Bronchial epithelial cell (primary cell): ENCODE data around the gene FBLN2. TPM values are rescaled to one million over a fixed set of nuclear protein-coding genes. Genes with fewer than 3 reads are reported as not detected.

Source experiments
- DNase-seq: peaks from one replicate; pipeline ENCODE4 v3.0.0-alpha.2; 2010; ENCODE audit warnings: low read depth
- FAIRE-seq: peaks from 2 replicates; lab custom pipeline; 2011; peaks lifted over from hg19 to GRCh38; lab: Jason Lieb, UNC
- H3K27me3 ChIP-seq: 2 replicates; pipeline ENCODE4 v1.5.1; 2011; ENCODE audit warnings: low read length; ENCODE audit not compliant: control insufficient read depth, insufficient read depth
- H3K36me3 ChIP-seq: 2 replicates; pipeline ENCODE4 v1.5.1; 2011; ENCODE audit warnings: low read length; ENCODE audit not compliant: control insufficient read depth, insufficient read depth
- H3K4me3 ChIP-seq: 2 replicates; pipeline ENCODE4 v1.5.1; 2011; ENCODE audit warnings: mild to moderate bottlenecking, low read depth, low read length, control low read depth
- total RNA-seq: library from RNA; depleted of rRNA; stranded (reverse); fragments of >200 nt; gene quantifications from 2 replicates; pipeline ENCODE4 v1.2.1, GENCODE V29; 2014
- TF ChIP-seq, protein P1 (sequence below): IDR thresholded peaks from 2 replicates; pipeline ENCODE4 v1.5.1; 2011; ENCODE audit warnings: mild to moderate bottlenecking, moderate library complexity, low read length, control low read depth, inconsistent platforms; ENCODE audit not compliant: insufficient read depth, severe bottlenecking

Gene FBLN2
- total RNA-seq, 1 donor from 2014 or later, result 4.7 TPM

GRCh38 chr3:13564751-13565560 is 16.0 kb downstream of the FBLN2 start:
- TF ChIP-seq, protein P1, sequence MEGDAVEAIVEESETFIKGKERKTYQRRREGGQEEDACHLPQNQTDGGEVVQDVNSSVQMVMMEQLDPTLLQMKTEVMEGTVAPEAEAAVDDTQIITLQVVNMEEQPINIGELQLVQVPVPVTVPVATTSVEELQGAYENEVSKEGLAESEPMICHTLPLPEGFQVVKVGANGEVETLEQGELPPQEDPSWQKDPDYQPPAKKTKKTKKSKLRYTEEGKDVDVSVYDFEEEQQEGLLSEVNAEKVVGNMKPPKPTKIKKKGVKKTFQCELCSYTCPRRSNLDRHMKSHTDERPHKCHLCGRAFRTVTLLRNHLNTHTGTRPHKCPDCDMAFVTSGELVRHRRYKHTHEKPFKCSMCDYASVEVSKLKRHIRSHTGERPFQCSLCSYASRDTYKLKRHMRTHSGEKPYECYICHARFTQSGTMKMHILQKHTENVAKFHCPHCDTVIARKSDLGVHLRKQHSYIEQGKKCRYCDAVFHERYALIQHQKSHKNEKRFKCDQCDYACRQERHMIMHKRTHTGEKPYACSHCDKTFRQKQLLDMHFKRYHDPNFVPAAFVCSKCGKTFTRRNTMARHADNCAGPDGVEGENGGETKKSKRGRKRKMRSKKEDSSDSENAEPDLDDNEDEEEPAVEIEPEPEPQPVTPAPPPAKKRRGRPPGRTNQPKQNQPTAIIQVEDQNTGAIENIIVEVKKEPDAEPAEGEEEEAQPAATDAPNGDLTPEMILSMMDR, result no peak
- Histone ChIP-seq H3K4me3 (no peak overlapping the region), H3K27me3 (peaks cover 2% of the 10 kb centered on the region), H3K36me3 (no peaks in the 10 kb centered on the region)
- DNase-seq (no peak), FAIRE-seq (peak; percentile 70)

GRCh38 chr3:13565581-13566452 is 16.9 kb downstream of the FBLN2 start:
- TF ChIP-seq, protein P1, result no peak
- no peak for DNase-seq
- FAIRE-seq, result no peak
- H3K36me3 ChIP-seq, result no peaks in the 10 kb centered on the region
- no peak overlapping the region for H3K4me3 ChIP-seq
- H3K27me3 ChIP-seq, result no peaks in the 10 kb centered on the region

GRCh38 chr3:13566453-13566748 is 17.5 kb downstream of the FBLN2 start:
- no peak for DNase-seq
- FAIRE-seq, result no peak
- TF ChIP-seq, protein P1, result no peak
- H3K27me3 ChIP-seq, result no peaks in the 10 kb centered on the region
- no peaks in the 10 kb centered on the region for H3K36me3 ChIP-seq
- H3K4me3 ChIP-seq, result no peak overlapping the region

DNA sequence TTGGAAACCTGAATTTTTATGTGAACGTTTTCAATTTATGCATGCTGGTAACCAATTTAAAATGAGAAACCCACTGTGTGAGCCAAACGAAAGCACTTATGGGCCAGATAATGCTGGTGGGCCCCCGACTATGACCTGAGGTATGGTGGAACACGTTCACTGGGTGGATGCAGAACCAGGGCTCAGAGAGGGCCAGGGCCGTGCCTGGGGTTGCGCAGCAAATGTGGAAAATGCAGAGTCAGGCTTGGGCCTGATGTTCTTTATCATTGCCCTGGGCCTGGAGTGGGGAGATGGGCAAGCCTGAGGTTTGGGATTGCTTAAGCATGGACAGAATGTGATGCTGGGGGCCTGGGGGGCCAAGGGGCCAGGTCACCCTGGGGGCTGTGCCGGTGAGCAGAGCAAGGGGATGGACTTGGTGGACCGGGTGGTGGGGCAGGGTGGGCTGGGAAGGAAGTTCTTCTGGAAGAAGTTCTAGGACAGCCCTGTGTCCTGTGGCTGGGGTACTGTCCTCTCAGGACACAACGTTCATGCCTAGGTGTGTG is 17.9 kb downstream of the FBLN2 start:
- H3K36me3 ChIP-seq, result no peaks in the 10 kb centered on the region
- H3K27me3 ChIP-seq, result no peaks in the 10 kb centered on the region
- DNase-seq, result no peak
- H3K4me3 ChIP-seq, result no peak overlapping the region
- TF ChIP-seq, protein P1, result no peak
- no peak for FAIRE-seq

DNA sequence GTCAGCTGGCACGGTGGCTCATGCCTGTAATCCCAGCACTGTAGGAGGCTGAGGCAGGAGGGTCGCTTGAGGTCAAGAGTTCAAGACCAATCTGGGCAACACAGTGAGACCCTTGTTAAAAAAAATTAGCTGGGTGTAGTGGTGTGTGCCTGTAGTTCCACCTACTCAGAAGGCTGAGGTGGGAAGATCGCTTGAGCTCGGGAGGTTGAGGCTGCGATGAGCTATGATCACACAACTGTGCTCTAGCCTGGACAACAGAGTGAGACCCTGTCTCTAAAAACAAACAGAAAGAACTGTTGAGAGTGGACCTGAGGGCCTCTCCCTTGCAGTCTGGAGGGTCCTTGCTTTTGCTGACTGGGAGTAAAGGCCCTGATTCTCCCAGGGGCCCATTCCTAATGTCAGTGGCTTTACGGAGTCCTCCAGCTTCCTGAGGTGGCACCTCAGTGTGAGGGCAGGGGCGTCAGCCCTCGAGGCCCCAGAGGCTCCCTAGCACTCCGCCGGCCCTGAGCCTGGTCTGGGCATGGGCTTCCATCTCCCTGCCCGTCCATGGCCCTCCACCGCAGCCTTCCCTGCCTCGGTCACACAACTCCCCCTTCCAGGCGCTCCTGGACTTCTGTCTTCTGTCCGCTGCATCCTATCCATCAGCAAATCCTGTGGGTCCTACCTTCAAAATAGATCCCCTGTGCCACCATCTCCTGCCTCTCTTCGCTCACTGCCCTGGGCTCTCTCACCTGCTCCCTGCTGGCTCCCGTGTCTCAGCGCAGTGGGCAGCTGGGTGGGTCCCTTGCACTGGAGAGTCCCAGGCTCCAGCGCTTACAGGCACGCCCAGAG is 19.0 kb downstream of the FBLN2 start:
- Histone ChIP-seq H3K36me3 (no peaks in the 10 kb centered on the region), H3K27me3 (no peaks in the 10 kb centered on the region), H3K4me3 (no peak overlapping the region)
- DNase-seq, result no peak
- FAIRE-seq, result no peak
- TF ChIP-seq, protein P1, result no peak
